Dendritic cell treated with granulocyte-macrophage colony-stimulating factor and Interleukin-4, amounts not matched to agents 40 ng/mL and 50 ng/mL, for 4 days (primary cell): ENCODE results near the gene STARD13.

Experiments
- H3K27ac Mint-ChIP-seq: one replicate; pipeline ENCODE4 v1.8.0; 2022; ENCODE audit warnings: mild to moderate bottlenecking, mixed read lengths
- H3K27me3 Mint-ChIP-seq: one replicate; pipeline ENCODE4 v1.8.0; 2022; ENCODE audit warnings: mild to moderate bottlenecking, mixed read lengths
- H3K36me3 Mint-ChIP-seq: one replicate; pipeline ENCODE4 v1.8.0; 2022; ENCODE audit warnings: low read depth, mixed read lengths
- H3K4me1 Mint-ChIP-seq: one replicate; pipeline ENCODE4 v1.8.0; 2022; ENCODE audit warnings: low read depth, mixed read lengths
- H3K4me3 Mint-ChIP-seq: one replicate; pipeline ENCODE4 v1.8.0; 2022; ENCODE audit warnings: mild to moderate bottlenecking, moderate library complexity, mixed read lengths
- H3K9me3 Mint-ChIP-seq: one replicate; pipeline ENCODE4 v1.8.0; 2022; ENCODE audit warnings: mixed read lengths
- intact Hi-C: fragments of 100-400 bp; cut with micrococcal nuclease; formaldehyde crosslinking; loops from one replicate; pipeline ENCODE4 v1.15.0; 2022

Gene STARD13

DNA sequence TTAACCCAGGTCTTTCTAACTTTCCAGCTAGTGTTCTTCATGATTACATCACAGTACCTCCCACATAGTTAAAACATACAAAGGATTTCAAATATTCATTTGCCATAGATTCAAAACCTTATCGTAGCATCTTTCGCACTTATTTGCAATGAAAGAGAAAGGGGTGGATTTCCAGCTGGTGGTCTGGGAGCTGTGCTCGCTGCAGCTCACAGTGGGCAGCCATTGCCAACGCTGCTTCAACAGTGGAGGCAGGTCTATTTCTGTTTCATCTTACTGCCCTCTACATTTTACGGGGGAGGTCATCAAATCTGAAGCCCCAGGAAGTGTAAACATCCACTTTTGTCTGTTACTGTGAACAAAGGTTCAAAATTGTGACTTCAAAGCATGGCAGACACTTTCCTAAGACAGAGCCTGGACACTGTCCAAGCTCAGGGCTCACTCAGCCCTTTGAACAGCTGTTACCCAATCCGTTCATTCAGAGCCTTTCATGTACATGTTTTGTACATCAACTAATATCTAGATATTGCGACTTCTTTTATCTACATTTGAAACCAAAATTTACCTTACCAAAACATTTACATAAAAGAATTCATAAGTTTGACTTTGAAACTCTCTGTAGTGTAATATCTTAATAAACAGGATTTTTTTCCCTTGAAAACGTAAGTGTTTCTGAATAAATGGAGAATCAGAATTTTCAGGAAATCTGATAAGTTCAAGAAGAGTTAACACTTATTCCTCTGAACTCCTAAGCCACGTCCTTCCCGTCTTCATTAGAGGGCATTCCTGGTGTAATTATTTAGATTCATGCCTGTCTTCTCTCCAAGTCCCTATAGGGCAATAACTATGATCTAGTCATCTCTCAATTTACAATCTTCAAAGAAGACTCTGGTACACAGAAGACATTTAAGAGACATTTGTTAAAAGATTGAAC, 25.1 kb downstream of the STARD13 start:
- no peaks in the 10 kb centered on the region for H3K36me3 Mint-ChIP-seq
- H3K27me3 Mint-ChIP-seq = no peaks in the 10 kb centered on the region
- no peaks in the 10 kb centered on the region for H3K9me3 Mint-ChIP-seq
- intact Hi-C loops = no loop called here
- no peak overlapping the region for H3K4me3 Mint-ChIP-seq
- peaks cover 16% of the 10 kb centered on the region for H3K4me1 Mint-ChIP-seq
- no peak overlapping the region for H3K27ac Mint-ChIP-seq

DNA sequence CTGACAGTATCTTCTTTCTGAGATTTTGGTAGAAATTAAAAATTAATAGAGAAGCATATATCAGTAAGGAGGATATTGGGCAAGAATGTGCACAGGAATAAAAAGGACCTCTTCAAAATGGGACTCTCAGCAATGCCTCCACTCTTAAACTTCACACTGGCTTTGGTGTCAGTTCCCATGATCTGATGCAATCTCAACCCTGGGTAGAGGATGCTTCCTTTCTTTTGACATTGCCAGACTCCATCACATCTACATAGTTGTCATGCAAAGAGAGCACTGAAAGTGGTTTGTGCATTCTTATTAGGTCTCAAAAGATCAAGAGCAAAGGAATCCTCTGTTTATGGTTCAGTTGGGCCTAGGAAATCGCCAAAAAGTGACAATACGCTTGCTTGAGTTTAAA, 26.3 kb downstream of the STARD13 start:
- Mint-ChIP-seq H3K36me3 (no peaks in the 10 kb centered on the region), H3K9me3 (no peaks in the 10 kb centered on the region), H3K4me1 (peaks cover 10% of the 10 kb centered on the region), H3K4me3 (no peak overlapping the region), H3K27ac (no peak overlapping the region), H3K27me3 (no peaks in the 10 kb centered on the region)
- intact Hi-C loops = no loop called here

DNA sequence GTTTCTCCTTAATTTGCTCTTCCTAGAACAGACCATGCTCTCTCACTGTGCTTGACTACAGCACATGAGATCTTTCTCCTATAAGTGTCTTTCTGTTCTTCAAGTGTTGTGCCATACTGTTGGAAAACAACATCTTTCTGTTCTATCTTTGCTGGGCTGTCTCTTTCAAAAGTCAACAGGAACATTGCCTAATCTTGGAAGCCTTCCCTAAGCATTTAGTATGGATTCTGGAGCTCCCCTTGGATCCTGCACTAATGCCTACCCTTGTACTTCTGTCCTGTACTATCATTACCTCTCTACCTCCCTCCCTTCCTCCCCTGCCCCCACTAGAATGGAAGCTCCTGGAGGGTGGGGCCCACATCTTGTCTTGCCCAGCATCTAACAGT, 26.8 kb downstream of the STARD13 start:
- intact Hi-C loops = no loop called here
- H3K4me3 Mint-ChIP-seq = no peak overlapping the region
- H3K27me3 Mint-ChIP-seq = no peaks in the 10 kb centered on the region
- no peaks in the 10 kb centered on the region for H3K9me3 Mint-ChIP-seq
- no peak overlapping the region for H3K27ac Mint-ChIP-seq
- no peaks in the 10 kb centered on the region for H3K36me3 Mint-ChIP-seq
- peaks cover 8% of the 10 kb centered on the region for H3K4me1 Mint-ChIP-seq

DNA sequence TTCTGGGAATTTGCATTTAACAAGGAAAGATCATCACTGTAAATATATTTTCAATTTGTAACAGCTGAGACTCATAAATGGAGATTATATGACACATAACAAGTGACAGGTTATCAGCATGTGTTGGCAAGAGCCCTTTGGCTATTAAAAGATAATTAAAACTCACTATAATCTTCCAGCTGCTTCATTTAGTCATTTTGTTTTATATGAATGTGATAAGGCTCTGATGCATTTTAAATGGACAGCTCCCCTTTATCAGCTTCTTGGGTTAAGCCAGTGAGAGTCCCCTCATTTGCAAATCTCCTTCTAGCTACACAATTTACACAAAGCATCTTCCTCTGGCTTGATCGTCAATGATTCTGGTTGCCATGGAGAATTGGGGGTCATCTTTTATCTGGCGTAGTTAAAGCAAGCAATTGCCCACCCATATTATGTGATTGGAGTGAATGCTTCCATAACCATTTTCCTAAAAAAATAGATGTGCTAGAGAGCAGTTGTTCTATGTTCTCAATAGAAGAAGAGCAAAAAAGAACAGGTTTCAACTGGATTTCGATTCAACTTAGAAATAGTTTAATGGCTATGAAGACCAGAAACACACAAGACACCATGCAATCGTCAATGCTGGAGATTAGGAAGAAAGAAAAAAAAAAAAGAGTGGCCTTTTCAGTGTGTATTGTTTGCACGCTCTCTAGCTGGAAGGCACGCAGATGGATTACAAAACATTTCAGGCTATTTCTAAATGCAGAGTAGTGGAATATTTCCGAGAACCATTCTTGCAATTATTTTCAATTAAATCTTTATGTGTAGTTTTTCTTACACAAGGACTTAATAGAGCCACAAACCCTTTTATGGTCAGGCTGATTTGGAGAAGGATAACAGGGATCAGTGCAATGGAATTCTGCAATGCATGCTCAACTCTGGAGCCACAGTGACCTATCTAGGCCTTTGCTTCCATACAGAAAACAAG, 27.4 kb downstream of the STARD13 start:
- Mint-ChIP-seq H3K4me3 (no peak overlapping the region), H3K36me3 (no peaks in the 10 kb centered on the region), H3K27ac (no peak overlapping the region), H3K27me3 (no peaks in the 10 kb centered on the region), H3K9me3 (no peaks in the 10 kb centered on the region), H3K4me1 (peaks cover 8% of the 10 kb centered on the region)
- intact Hi-C loops = no loop called here

DNA sequence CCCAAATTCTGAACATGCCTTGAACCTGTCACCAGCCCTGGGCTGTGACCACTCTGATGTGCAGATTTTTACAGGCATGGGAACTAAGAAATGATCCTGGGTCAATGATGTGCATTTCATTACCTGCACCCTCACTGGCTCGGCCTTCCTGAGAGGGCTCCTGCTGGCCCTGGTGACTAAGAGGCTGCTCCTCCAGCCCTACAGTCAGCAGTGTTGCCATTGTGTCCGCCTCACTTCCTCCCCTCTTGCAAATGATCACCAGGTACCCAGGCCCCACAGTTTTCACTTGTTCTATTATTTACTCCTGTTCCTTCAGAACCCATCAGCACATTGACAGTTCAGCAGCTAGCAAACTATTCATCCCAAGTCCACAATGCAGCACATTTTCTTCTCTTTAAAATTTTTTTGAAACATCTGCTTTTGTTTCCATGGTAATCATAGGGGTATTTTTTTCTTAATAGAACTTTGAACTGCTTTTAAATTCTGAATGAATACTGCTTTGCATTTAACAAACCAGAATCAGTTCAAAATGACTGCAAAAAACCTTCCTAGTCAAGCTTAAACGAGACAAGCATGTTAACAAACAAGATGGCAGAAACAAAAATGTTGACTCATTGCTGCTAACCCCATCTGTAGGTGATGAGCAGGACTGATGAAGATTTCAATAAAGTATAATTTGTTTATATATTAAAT, 29.3 kb downstream of the STARD13 start:
- Mint-ChIP-seq H3K36me3 (no peaks in the 10 kb centered on the region), H3K27ac (no peak overlapping the region), H3K4me1 (no peaks in the 10 kb centered on the region), H3K27me3 (no peaks in the 10 kb centered on the region), H3K4me3 (no peak overlapping the region), H3K9me3 (no peaks in the 10 kb centered on the region)
- intact Hi-C loops = no loop called here

DNA sequence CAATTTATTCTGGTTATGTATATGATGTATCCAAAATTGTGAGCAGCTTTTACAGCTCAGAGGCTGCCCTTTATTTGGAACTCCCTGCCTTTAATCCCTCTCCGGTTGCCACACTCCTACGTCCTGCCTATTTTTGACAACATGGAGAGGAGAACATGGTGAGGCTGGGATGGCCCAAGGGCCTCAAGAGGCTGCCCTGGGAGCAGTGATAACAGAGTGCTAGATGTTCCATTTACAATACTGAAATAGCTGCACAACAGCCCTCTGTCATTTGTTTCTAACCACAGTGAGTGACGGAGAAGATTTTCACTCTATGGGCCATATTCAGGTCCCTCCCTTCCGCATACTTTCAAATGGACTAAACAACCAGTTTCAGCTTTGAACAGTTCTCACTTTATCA, 33.4 kb downstream of the STARD13 start:
- H3K27ac Mint-ChIP-seq = no peak overlapping the region
- intact Hi-C loops = no loop called here
- no peaks in the 10 kb centered on the region for H3K36me3 Mint-ChIP-seq
- H3K4me3 Mint-ChIP-seq = no peak overlapping the region
- no peaks in the 10 kb centered on the region for H3K9me3 Mint-ChIP-seq
- H3K27me3 Mint-ChIP-seq = no peaks in the 10 kb centered on the region
- H3K4me1 Mint-ChIP-seq = no peaks in the 10 kb centered on the region

DNA sequence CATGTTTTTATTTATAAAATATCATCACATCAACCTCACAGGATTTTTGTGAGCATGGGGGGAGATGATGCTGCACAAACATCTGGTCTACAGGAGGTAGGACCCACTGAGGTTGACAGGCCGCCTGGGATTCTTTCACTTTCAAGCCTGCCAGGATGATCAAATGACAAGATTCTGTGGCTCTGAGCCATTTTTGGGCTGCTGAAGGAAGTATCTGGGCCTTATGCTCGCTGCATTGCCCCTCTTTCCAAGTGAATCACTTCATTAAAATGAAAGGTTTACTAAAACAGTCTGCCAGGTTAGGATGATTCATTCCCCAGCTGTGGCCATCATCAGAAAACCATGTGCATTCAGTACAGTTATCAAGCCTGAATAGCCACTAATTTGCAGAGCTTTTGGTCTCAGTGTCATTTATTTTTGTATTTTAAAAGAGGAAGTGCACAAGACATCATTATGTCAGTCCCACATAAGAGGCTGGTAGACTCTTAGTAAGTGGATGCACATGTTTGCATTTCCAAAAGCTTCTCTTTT, 34.4 kb downstream of the STARD13 start:
- intact Hi-C loops = no loop called here
- no peaks in the 10 kb centered on the region for H3K4me1 Mint-ChIP-seq

DNA sequence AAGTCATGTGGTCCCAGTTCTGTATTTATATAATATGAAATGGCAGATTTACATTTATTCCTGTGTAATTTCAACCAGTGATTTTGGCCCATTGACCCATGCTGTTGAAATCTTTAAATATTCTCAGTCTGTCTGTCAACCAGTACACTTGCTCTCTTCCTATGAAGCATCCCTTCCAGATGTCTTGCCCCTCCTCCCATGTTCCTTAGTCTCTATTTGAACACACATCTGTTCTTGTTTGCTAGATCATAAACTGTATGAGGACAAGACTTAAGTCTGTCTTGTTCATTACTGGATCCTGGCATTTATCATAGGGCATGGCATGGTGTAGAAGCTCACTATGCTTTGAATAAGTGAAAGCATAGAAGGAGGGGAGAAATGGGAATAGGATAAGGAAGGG, 34.9 kb downstream of the STARD13 start:
- Mint-ChIP-seq H3K36me3 (no peaks in the 10 kb centered on the region), H3K4me3 (no peak overlapping the region), H3K9me3 (no peaks in the 10 kb centered on the region), H3K4me1 (no peaks in the 10 kb centered on the region), H3K27me3 (no peaks in the 10 kb centered on the region), H3K27ac (no peak overlapping the region)
- intact Hi-C loops = no loop called here

More for the DNA sequence above, 34.4 kb downstream of the STARD13 start:
- no peaks in the 10 kb centered on the region for H3K9me3 Mint-ChIP-seq
- no peaks in the 10 kb centered on the region for H3K36me3 Mint-ChIP-seq
- H3K27me3 Mint-ChIP-seq = no peaks in the 10 kb centered on the region
- no peak overlapping the region for H3K4me3 Mint-ChIP-seq
- H3K27ac Mint-ChIP-seq = no peak overlapping the region

DNA sequence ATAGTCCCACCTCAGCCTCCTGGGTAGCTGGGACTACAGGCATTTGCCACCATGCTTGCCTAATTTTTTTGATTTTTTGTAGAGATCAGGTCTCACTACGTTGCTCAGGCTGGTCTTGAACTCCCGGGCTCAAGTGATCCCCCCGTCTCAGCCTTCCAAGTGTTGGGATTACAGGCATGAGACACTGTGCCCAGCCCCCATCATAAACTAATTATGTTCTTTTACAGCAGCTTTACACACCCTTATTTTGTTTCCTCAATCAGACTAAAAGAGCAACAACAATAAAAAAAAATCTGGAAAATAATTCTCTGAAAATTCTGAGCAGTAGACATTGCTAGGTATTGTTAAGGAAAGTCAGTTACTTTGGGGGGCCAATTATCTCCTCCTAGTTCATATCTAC, 35.7 kb downstream of the STARD13 start:
- Mint-ChIP-seq H3K4me1 (no peaks in the 10 kb centered on the region), H3K4me3 (no peak overlapping the region), H3K36me3 (no peaks in the 10 kb centered on the region), H3K9me3 (no peaks in the 10 kb centered on the region), H3K27ac (no peak overlapping the region), H3K27me3 (no peaks in the 10 kb centered on the region)
- intact Hi-C loops = no loop called here

DNA sequence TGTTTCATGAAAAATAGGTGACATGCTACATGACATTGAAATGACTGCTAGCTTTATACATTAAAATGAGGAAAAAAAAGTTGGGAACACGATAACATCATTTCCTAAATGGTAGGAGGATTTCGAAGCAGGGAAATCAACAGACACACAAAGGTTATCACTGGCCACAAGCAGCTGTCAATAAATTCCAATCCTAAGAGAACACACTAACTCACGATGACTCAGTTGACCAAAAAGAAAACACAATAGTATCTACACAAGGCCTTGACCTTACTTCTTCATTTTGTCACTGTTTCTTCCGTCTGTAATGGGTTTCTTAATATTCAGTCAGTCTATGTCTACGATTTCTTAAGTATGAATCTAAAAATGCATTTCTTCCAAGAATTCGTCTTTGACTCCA, 36.5 kb downstream of the STARD13 start:
- Mint-ChIP-seq H3K36me3 (no peaks in the 10 kb centered on the region), H3K4me1 (no peaks in the 10 kb centered on the region), H3K27ac (no peak overlapping the region), H3K9me3 (no peaks in the 10 kb centered on the region), H3K27me3 (no peaks in the 10 kb centered on the region), H3K4me3 (no peak overlapping the region)
- intact Hi-C loops = no loop called here

DNA sequence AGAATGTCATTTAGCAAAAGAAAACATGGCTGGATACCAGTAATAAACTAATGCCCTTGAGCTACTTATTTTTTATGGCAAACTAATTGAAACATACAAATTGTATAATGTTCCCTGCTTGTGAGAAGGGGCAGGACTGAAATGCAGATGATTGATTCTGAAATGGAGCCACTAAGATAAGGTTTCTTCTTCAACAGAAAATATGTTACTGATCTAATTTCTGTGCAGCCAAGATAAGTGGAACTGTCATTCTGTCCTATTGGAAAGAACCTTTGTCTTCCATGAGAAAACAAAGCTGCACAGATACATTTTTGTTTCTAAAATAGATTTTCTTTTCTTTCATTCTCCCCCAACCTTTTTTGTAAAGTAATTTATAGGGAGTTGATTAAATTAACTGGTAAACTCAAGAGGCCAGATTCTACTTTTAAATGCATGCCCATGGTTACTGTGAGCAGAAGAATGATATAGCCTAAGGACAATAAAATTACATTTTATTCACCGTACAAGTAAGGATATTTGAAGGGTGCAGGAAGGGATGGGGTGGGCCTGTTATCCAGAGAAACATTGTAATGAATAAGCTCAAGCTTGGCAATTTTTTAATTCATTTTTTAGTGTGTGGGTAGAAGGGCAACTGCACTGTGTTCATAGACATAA, 39.9 kb downstream of the STARD13 start:
- H3K36me3 Mint-ChIP-seq = no peaks in the 10 kb centered on the region
- no peaks in the 10 kb centered on the region for H3K4me1 Mint-ChIP-seq
- intact Hi-C loops = no loop called here
- no peak overlapping the region for H3K4me3 Mint-ChIP-seq
- H3K27me3 Mint-ChIP-seq = no peaks in the 10 kb centered on the region
- no peaks in the 10 kb centered on the region for H3K9me3 Mint-ChIP-seq
- H3K27ac Mint-ChIP-seq = no peak overlapping the region

DNA sequence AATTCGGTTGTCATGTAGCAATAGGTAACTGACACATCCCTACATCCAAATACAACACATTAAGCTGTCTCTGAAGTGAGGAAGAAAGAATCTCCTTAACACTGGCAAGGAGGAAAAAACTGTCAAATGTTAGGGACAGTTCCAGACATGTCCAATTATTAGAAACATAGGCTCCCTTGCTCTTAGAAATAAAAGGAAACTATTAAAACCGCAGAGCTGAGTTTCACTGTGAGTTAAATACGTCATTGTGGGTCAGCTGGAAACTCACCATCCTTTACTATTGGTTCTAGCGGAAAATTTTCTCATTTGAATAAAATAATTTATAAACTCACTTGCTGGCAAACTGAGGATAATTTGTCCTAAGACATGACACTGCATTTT, 40.7 kb downstream of the STARD13 start:
- intact Hi-C loops = no loop called here
- Mint-ChIP-seq H3K9me3 (no peaks in the 10 kb centered on the region), H3K4me1 (no peaks in the 10 kb centered on the region), H3K27ac (no peak overlapping the region), H3K36me3 (no peaks in the 10 kb centered on the region), H3K27me3 (no peaks in the 10 kb centered on the region), H3K4me3 (no peak overlapping the region)

DNA sequence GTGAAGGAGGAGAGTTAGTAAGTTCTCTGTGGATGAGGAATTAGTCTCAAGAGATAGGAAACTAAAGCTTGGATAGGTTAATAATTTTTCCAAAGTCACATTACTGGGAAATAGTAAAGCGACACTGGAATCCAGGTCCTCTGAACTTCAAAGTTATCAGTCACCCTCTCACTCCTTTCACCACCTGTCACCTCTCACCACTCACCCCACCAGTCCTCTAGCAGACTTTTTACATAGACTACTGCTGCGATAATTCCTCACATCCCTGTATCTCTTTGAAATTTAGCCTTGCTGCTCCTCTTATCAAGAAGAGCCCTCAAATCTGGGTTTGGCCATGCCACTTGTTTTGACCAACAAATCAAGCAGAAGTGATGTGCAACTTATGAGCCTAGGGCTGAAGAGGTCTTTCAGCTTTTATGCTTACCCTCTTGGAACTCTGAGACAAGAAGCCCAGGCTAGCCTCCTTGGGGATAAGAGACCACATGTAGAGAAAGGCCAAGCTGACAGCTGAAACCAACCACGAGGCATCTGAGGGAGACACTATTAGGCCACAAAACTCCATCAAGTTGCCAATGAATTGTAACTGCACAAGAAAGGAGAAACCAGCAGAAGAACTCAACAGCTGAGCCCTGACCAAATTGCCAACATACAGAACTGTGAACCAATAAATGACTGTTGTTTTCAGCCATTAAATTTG, 41.2 kb downstream of the STARD13 start:
- Mint-ChIP-seq H3K27ac (no peak overlapping the region), H3K4me3 (no peak overlapping the region), H3K36me3 (no peaks in the 10 kb centered on the region), H3K9me3 (no peaks in the 10 kb centered on the region), H3K4me1 (no peaks in the 10 kb centered on the region), H3K27me3 (no peaks in the 10 kb centered on the region)
- intact Hi-C loops = no loop called here
